Esophagus muscularis mucosa (tissue), 4 donors: ENCODE data around the gene TMPO. TPM values are rescaled to one million over a fixed set of nuclear protein-coding genes. Genes with fewer than 3 reads are reported as not detected.

Experiments
- DNase-seq: peaks from one replicate; pipeline ENCODE4 v3.0.0-alpha.2; 2017; ENCODE audit errors: extremely low spot score
- H3K27ac ChIP-seq, 4 donors: fragments of 200-600 bp; sonication (generic); replicated peaks in 1 of 4; 1 replicate in 3 of 4; 2 replicates in 1 of 4; pipeline ENCODE4 v1.5.1; 2016 to 2019; ENCODE audit warnings: mild to moderate bottlenecking in 1 of 4
- H3K27me3 ChIP-seq, 4 donors: fragments of 200-600 bp; sonication (generic); one replicate each; pipeline versions ENCODE4 v1.5.1 to v1.6.0; 2016 to 2019
- H3K36me3 ChIP-seq, 4 donors: fragments of 200-600 bp; sonication (generic); one replicate each; pipeline ENCODE4 v1.5.1; 2016 to 2019
- H3K4me1 ChIP-seq, 4 donors: fragments of 200-600 bp; sonication (generic); one replicate each; pipeline ENCODE4 v1.5.1; 2016 to 2019
- H3K4me3 ChIP-seq, 4 donors: fragments of 200-600 bp; sonication (generic); 1 replicate in 2 of 4; 2 replicates in 2 of 4; pipeline ENCODE4 v1.5.1; 2016 to 2019; ENCODE audit warnings: mild to moderate bottlenecking in 4 of 4, moderate library complexity in 1 of 4
- H3K9me3 ChIP-seq, 4 donors: fragments of 200-600 bp; sonication (generic); 1 replicate in 3 of 4; 2 replicates in 1 of 4; pipeline ENCODE4 v1.5.1; 2016 to 2019
- EP300 ChIP-seq: sonication (generic); formaldehyde crosslinking; IDR thresholded peaks from one replicate; pipeline ENCODE4 v1.6.1; 2017; ENCODE audit warnings: antibody characterized with exemption
- POLR2A ChIP-seq: fragments of 450-650 bp; IDR thresholded peaks from one replicate; pipeline ENCODE4 v1.6.1; 2017; ENCODE audit warnings: antibody characterized with exemption, moderate library complexity, mild to moderate bottlenecking, low read depth
- POLR2AphosphoS5 ChIP-seq, 2 donors: sonication (generic); formaldehyde crosslinking; IDR thresholded peaks; one replicate each; pipeline ENCODE4 v1.6.1; 2017; ENCODE audit warnings: antibody characterized with exemption in 2 of 2
- WGBS: methylation state at CpG from one replicate; pipeline ENCODE4 v1.1.5; 2018; 5-methylcytosine and 5-hydroxymethylcytosine counted together
- intact Hi-C: fragments of 100-400 bp; cut with DNase I; formaldehyde crosslinking; loops from one replicate; pipeline ENCODE4 v1.15.1; 2023
- total RNA-seq, 4 donors: library from RNA; depleted of rRNA; stranded (reverse); fragments of >200 nt; gene quantifications; one replicate each; pipeline versions ENCODE4 v1.1.0 to v1.2.1, GENCODE V29; 2016
- TF ChIP-seq, protein P1 (sequence below), 3 experiments: fragments of 200-600 bp in 2 of 3; fragments of 450-650 bp in 1 of 3; sonication (generic) in 2 of 3; IDR thresholded peaks; one replicate each; pipeline ENCODE4 v1.5.1; 2017 to 2019; ENCODE audit warnings: antibody characterized with exemption in 3 of 3, mild to moderate bottlenecking in 2 of 3, moderate library complexity in 1 of 3

The TMPO gene
- total RNA-seq, 4 donors from 2014 or later, result 37.1 to 54.8 (median 49.8) TPM

DNA sequence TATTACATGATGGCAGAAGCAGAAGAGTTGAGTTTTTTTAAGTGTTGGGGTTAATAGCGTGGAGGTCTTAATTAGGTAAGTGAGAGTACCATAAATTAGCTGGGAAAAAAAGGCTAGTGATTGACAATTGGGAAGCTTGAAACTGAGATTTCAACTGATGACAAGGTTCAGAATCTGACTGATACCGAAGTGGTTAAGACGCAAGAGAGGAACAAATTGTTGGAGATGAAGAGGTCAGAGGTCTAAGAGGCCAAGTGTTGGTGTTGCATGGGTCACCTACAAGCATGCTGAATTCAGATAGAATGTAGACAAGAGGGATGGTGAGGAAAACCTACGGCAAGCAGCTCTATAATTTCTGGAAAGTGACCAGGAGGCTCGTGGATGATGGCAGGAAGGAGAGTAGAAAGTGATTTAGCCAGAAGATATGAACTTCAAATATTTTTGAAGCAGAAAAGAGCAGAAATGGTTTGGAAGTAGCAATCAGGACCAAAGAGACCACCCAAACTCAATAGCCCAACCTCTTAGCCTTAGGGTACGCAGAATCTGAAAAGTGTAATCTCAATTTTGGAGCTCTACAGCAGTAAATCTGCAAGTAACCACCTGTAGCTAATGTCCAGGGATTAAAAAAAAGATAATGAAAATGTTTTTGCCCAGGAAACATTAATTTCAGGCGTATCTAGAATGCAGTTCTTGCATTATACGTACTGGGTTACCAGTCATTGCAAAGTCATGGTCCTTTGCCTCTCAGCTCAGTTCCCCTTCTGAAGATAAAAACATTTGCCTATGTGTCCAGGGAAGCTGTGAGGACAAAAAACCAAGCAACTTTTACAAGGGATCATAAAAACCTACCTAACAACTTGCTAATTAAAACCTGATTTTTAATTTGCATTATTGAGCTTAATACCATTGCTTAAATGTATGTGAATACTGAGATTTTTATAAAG lies 1.7 kb upstream of the TMPO start:
- Histone ChIP-seq H3K36me3 (no peaks in the 10 kb centered on the region), H3K4me1 (peaks cover 21 to 32% (median 30%) of the 10 kb centered on the region in 4 donors), H3K9me3 (no peaks in the 10 kb centered on the region), H3K27me3 (no peaks in the 10 kb centered on the region), H3K27ac (peak overlapping the region; percentile 89 to 97 (median 94)), H3K4me3 (no peak overlapping the region)
- intact Hi-C loops, result loop anchor here (2.0 kb wide), 1 partner anchor 89 kb away; no protein-coding TSS in a partner anchor
- WGBS, result 78% methylated on average over 8 of the region's 8 CpGs
- TF ChIP-seq, protein P1, sequence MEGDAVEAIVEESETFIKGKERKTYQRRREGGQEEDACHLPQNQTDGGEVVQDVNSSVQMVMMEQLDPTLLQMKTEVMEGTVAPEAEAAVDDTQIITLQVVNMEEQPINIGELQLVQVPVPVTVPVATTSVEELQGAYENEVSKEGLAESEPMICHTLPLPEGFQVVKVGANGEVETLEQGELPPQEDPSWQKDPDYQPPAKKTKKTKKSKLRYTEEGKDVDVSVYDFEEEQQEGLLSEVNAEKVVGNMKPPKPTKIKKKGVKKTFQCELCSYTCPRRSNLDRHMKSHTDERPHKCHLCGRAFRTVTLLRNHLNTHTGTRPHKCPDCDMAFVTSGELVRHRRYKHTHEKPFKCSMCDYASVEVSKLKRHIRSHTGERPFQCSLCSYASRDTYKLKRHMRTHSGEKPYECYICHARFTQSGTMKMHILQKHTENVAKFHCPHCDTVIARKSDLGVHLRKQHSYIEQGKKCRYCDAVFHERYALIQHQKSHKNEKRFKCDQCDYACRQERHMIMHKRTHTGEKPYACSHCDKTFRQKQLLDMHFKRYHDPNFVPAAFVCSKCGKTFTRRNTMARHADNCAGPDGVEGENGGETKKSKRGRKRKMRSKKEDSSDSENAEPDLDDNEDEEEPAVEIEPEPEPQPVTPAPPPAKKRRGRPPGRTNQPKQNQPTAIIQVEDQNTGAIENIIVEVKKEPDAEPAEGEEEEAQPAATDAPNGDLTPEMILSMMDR (IDR thresholded peaks at IDR 0.05), result no peak
- TF ChIP-seq POLR2A (no peak), EP300 (no peak), POLR2AphosphoS5 (IDR thresholded peaks at IDR 0.05) (no peak)
- DNase-seq, result no peak

DNA sequence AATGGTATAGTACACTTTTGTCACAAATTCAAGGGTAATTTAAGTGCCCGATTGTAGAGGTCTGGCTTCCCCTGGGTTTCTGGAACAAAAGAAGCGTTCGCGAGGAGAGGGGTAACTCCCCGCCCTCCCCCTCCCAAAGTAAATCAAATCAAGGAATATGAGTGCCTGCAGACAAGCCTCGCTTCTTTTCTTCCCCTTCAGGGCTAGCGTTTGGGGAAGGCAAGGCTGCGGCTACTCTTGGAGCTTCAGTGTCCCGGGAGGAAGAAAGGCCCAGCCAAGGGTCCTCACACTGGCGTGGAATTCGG lies 456 bp upstream of the TMPO start:
- Histone ChIP-seq H3K27me3 (no peaks in the 10 kb centered on the region), H3K4me3 (peak overlapping the region; percentile 63 to 97 (median 86)), H3K27ac (peak overlapping the region; percentile 89 to 97 (median 94)), H3K9me3 (no peaks in the 10 kb centered on the region), H3K36me3 (no peaks in the 10 kb centered on the region), H3K4me1 (peaks cover 21 to 38% (median 35%) of the 10 kb centered on the region in 4 donors)
- 0% methylated on average over 9 of the region's 11 CpGs for WGBS
- no peak for DNase-seq
- TF ChIP-seq, protein P1 (IDR thresholded peaks at IDR 0.05), result no peak
- TF ChIP-seq EP300, result no peak
- no peak for TF ChIP-seq POLR2AphosphoS5 (IDR thresholded peaks at IDR 0.05)
- no peak for TF ChIP-seq POLR2A
- intact Hi-C loops, result loop anchor here (2.0 kb wide), 1 partner anchor 90 kb away; no protein-coding TSS in a partner anchor

DNA sequence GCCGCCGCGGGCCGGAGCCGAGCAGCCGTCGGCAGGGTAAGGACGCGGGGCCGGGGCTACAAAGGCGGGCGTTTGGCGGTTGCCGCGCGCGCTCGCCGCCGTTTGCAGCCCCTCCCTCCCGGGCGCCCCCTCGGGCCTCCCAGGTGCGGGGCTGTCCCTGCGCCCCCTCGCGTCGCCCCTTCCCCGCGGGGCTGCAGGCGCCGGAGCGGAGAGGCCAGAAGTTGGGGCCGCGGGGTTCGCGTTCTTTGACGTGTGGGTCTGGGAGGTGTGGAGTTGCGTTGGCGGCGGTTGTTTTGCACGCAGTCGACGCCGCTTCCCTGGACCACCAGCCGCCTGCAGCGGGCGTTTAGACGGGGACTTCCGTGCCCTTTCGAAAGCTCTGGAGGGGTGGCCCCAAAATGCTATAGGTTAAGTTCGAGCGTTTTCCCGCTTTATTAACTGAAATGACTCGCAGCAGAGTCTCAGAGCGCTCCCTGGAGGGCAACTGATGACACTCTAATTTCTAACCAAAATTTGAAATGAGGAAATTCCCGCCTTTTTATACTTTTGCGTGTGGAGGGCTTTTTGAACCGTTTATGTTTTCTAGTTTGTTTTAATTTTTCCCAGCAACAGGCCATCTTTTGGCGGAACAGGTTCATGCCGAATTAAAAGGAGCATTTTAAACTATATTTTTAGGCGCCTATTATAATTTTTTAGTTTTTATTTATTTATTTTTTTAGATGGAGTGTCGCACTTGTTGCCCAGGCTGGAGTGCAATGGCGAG lies 902 bp downstream of the TMPO start:
- WGBS, result under 1% methylated on average over 17 of the region's 64 CpGs
- Histone ChIP-seq H3K27me3 (no peaks in the 10 kb centered on the region), H3K4me1 (peaks cover 21 to 52% (median 47%) of the 10 kb centered on the region in 4 donors), H3K27ac (peak overlapping the region; percentile 89 to 97 (median 94)), H3K36me3 (no peaks in the 10 kb centered on the region), H3K9me3 (no peaks in the 10 kb centered on the region), H3K4me3 (peak overlapping the region; percentile 63 to 97 (median 86))
- no peak for DNase-seq
- intact Hi-C loops, result no loop called here
- TF ChIP-seq POLR2A, result no peak
- TF ChIP-seq, protein P1 (IDR thresholded peaks at IDR 0.05), result peak; percentile 70 to 81 (median 72)

DNA sequence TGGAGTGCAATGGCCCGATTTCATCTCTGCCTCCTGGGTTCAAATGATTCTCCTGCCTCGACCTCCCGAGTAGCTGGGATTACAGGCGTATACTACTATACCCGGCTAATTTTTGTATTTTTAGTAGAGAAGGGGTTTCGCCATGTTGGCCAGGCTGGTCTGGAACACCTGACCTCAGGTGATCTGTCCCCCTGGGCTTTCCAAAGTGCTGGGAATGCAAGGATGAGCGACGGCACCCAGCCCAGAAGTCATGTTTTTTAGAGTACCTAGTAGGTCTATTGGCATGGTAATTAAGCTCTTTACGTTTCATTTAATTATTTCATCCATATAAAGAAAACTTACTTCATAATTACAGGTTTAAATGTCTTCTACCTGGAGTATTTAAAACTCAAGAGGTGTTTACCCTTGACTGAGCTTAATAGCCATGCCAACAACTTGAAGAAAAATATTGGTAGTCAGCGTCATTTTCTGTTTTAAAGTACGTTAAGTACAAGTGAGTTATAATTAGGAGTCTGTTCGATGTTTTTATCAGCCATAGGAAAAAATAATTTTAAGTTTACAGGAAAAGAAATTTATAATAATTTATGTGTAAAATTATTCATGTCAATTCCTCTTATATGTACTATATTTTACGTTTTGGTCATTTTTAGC lies 4.0 kb downstream of the TMPO start:
- intact Hi-C loops, result no loop called here
- no peaks in the 10 kb centered on the region for H3K9me3 ChIP-seq
- no peak overlapping the region for H3K27ac ChIP-seq
- H3K27me3 ChIP-seq, result no peaks in the 10 kb centered on the region
- no peak for DNase-seq
- TF ChIP-seq POLR2A, result no peak
- TF ChIP-seq, protein P1 (IDR thresholded peaks at IDR 0.05), result no peak
- H3K36me3 ChIP-seq, result peaks cover 6 to 12% (median 8%) of the 10 kb centered on the region in 4 donors
- no peak overlapping the region for H3K4me3 ChIP-seq
- peaks cover 13 to 54% (median 46%) of the 10 kb centered on the region in 4 donors for H3K4me1 ChIP-seq
- WGBS, result 89% methylated on average over 13 of the region's 13 CpGs
